H1 (cell line): Measurements from ENCODE around the gene ZBTB38. TPM values are rescaled to one million over a fixed set of nuclear protein-coding genes. Genes with fewer than 3 reads are reported as not detected.

Experiments
- CTCF ChIA-PET: fragments of 300-600 bp; sonication (Branson Sonifier 250); formaldehyde crosslinking; loops from one replicate; lab custom pipeline; 2021; ENCODE audit not compliant: partially characterized antibody; lab: Charles Lee
- POLR2A ChIA-PET: fragments of 300-600 bp; sonication (Branson Sonifier 250); formaldehyde crosslinking; loops from one replicate; lab custom pipeline; 2021; ENCODE audit warnings: inconsistent platforms; ENCODE audit not compliant: partially characterized antibody; lab: Charles Lee
- DNase-seq, 2 experiments: peaks; one replicate each; pipeline versions ENCODE4 v3.0.0 to v3.0.0-alpha.2; 2010 to 2022; ENCODE audit warnings: low spot score in 2 of 2, low read depth in 1 of 2, mixed read lengths in 1 of 2
- FAIRE-seq: peaks from 2 replicates; lab custom pipeline; 2011; peaks lifted over from hg19 to GRCh38; lab: Jason Lieb, UNC
- H2AFZ ChIP-seq: 2 replicates; pipeline ENCODE4 v1.8.1; 2012; ENCODE audit warnings: low read length, inconsistent platforms
- H2AK5ac ChIP-seq: 2 replicates; pipeline ENCODE4 v1.6.1; 2013; ENCODE audit warnings: low read depth, low read length
- H2BK120ac ChIP-seq: replicated peaks from 2 replicates; pipeline ENCODE3; 2013; ENCODE audit warnings: low read depth, low read length, inconsistent platforms
- H2BK12ac ChIP-seq: 2 replicates; pipeline ENCODE4 v1.6.1; 2013; ENCODE audit warnings: low read depth, low read length
- H2BK15ac ChIP-seq: 2 replicates; pipeline ENCODE4 v1.6.1; 2013; ENCODE audit warnings: low read length
- H2BK20ac ChIP-seq: 2 replicates; pipeline ENCODE4 v1.6.1; 2013; ENCODE audit warnings: low read length
- H2BK5ac ChIP-seq: 2 replicates; pipeline ENCODE4 v1.6.1; 2013; ENCODE audit warnings: low read depth, low read length
- H3K14ac ChIP-seq: 2 replicates; pipeline ENCODE4 v1.6.1; 2013; ENCODE audit warnings: inconsistent platforms; ENCODE audit not compliant: insufficient read length
- H3K18ac ChIP-seq: 2 replicates; pipeline ENCODE4 v1.6.1; 2013; ENCODE audit warnings: low read length; ENCODE audit errors: extremely low read depth
- H3K23ac ChIP-seq: 2 replicates; pipeline ENCODE4 v1.6.1; 2013; ENCODE audit warnings: inconsistent platforms; ENCODE audit not compliant: insufficient read length
- H3K23me2 ChIP-seq: 2 replicates; pipeline ENCODE4 v1.6.1; 2013; ENCODE audit warnings: low read depth, low read length
- H3K27ac ChIP-seq: 2 replicates; pipeline ENCODE4 v1.6.1; 2011; ENCODE audit warnings: low read depth, low read length, inconsistent platforms
- H3K27me3 ChIP-seq, 4 experiments: replicated peaks in 1 of 4; 1 replicate in 1 of 4; 2 replicates in 3 of 4; pipeline versions ENCODE4 v1.6.1 to v1.8.1; 2011 to 2013; ENCODE audit warnings: low read length in 3 of 4, mild to moderate bottlenecking in 3 of 4, inconsistent platforms in 2 of 4, mixed read lengths in 2 of 4, moderate library complexity in 1 of 4; ENCODE audit not compliant: control insufficient read depth in 3 of 4, insufficient read depth in 3 of 4; ENCODE audit errors: extremely low read depth in 1 of 4
- H3K36me3 ChIP-seq, 4 experiments: 2 replicates each; pipeline versions ENCODE4 v1.6.1 to v1.8.1; 2011 to 2013; ENCODE audit warnings: mild to moderate bottlenecking in 4 of 4, low read length in 3 of 4, moderate library complexity in 2 of 4, control low read depth in 1 of 4, inconsistent platforms in 1 of 4; ENCODE audit not compliant: insufficient read depth in 4 of 4, control insufficient read depth in 2 of 4
- H3K4ac ChIP-seq: replicated peaks from 2 replicates; pipeline ENCODE3; 2013; ENCODE audit warnings: low read length, low read depth, mixed read lengths, inconsistent platforms; ENCODE audit not compliant: insufficient read length
- H3K4me1 ChIP-seq, 4 experiments: replicated peaks in 1 of 4; 1 replicate in 1 of 4; 2 replicates in 3 of 4; pipeline versions ENCODE4 v1.6.1 to v1.8.1; 2011 to 2013; ENCODE audit warnings: low read length in 3 of 4, inconsistent platforms in 2 of 4, mixed read lengths in 1 of 4; ENCODE audit not compliant: insufficient read depth in 4 of 4, control insufficient read depth in 3 of 4
- H3K4me2 ChIP-seq, 2 experiments: 2 replicates each; pipeline versions ENCODE4 v1.6.1 to v1.8.1; 2011 to 2013; ENCODE audit warnings: low read depth in 2 of 2, low read length in 2 of 2, control low read depth in 1 of 2, inconsistent platforms in 1 of 2, mild to moderate bottlenecking in 1 of 2; ENCODE audit not compliant: insufficient read depth in 1 of 2
- H3K4me3 ChIP-seq, 4 experiments: fragments of 200-600, 300-600 bp in 1 of 4; sonication (generic), shearing (Covaris generic), sonication (Bioruptor Twin) in 1 of 4; 2 replicates each; pipeline versions ENCODE4 v1.5.1 to v1.8.1; 2011 to 2016; ENCODE audit warnings: low read length in 4 of 4, low read depth in 3 of 4, control low read depth in 2 of 4, inconsistent platforms in 2 of 4, mild to moderate bottlenecking in 2 of 4, mixed read lengths in 1 of 4, moderate library complexity in 1 of 4; ENCODE audit not compliant: insufficient read depth in 2 of 4; ENCODE audit errors: extremely low read depth in 1 of 4
- H3K56ac ChIP-seq: replicated peaks from 2 replicates; pipeline ENCODE3; 2013; ENCODE audit warnings: low read depth, mild to moderate bottlenecking, mixed read lengths, low read length, inconsistent platforms; ENCODE audit not compliant: insufficient read length
- H3K79me1 ChIP-seq: 2 replicates; pipeline ENCODE4 v1.6.1; 2013; ENCODE audit warnings: low read depth, low read length, control low read depth
- H3K79me2 ChIP-seq, 2 experiments: 2 replicates each; pipeline versions ENCODE4 v1.6.1 to v1.8.1; 2012 to 2013; ENCODE audit warnings: low read length in 2 of 2, mild to moderate bottlenecking in 2 of 2, inconsistent platforms in 1 of 2; ENCODE audit not compliant: insufficient read depth in 2 of 2, control insufficient read depth in 1 of 2
- H3K9ac ChIP-seq, 4 experiments: replicated peaks in 1 of 4; 1 replicate in 1 of 4; 2 replicates in 3 of 4; pipeline versions ENCODE4 v1.6.1 to v1.8.1; 2011 to 2013; ENCODE audit warnings: low read depth in 3 of 4, low read length in 3 of 4, control low read depth in 2 of 4, mild to moderate bottlenecking in 2 of 4, moderate library complexity in 2 of 4, inconsistent platforms in 1 of 4; ENCODE audit errors: extremely low read depth in 1 of 4
- H3K9me3 ChIP-seq, 2 experiments: 2 replicates each; pipeline versions ENCODE4 v1.6.1 to v1.8.1; 2012 to 2013; ENCODE audit warnings: mild to moderate bottlenecking in 2 of 2, moderate library complexity in 2 of 2, control low read depth in 1 of 2, inconsistent platforms in 1 of 2, low read depth in 1 of 2, low read length in 1 of 2, mixed read lengths in 1 of 2; ENCODE audit not compliant: insufficient read depth in 2 of 2
- H4K20me1 ChIP-seq, 2 experiments: replicated peaks in 1 of 2; 2 replicates each; pipeline versions ENCODE3 to v1.8.1; 2011 to 2013; ENCODE audit warnings: inconsistent platforms in 2 of 2, low read length in 2 of 2, mild to moderate bottlenecking in 1 of 2; ENCODE audit not compliant: insufficient read depth in 2 of 2, control insufficient read depth in 1 of 2
- H4K5ac ChIP-seq: 2 replicates; pipeline ENCODE4 v1.6.1; 2013; ENCODE audit warnings: low read length, low read depth, mixed read lengths, inconsistent platforms; ENCODE audit not compliant: insufficient read length
- H4K8ac ChIP-seq: 2 replicates; pipeline ENCODE4 v1.8.0; 2013; ENCODE audit warnings: mild to moderate bottlenecking, moderate library complexity, low read length, inconsistent platforms; ENCODE audit not compliant: insufficient read depth; ENCODE audit errors: extremely low read depth
- H4K91ac ChIP-seq: replicated peaks from 2 replicates; pipeline ENCODE3; 2013; ENCODE audit warnings: low read length, mixed read lengths, inconsistent platforms; ENCODE audit not compliant: insufficient read length
- CBX5 ChIP-seq: fragments of 300-800, 300-1000 bp; sonication (generic); IDR thresholded peaks from 2 replicates; pipeline ENCODE4 v1.7.1; 2016; ENCODE audit warnings: antibody characterized with exemption, low read length, low read depth
- CREB1 ChIP-seq: IDR thresholded peaks from 2 replicates; pipeline ENCODE4 v1.6.1; 2012; ENCODE audit warnings: inconsistent platforms
- CTBP2 ChIP-seq: IDR thresholded peaks from 2 replicates; pipeline ENCODE4 v1.7.0; 2011; ENCODE audit warnings: borderline replicate concordance, mild to moderate bottlenecking, moderate library complexity, mixed read lengths, low read length; ENCODE audit not compliant: insufficient read depth, insufficient read length
- FOSL1 ChIP-seq: IDR thresholded peaks from 2 replicates; pipeline ENCODE4 v1.6.1; 2011; ENCODE audit warnings: mild to moderate bottlenecking, low read depth, low read length, moderate library complexity; ENCODE audit not compliant: insufficient read depth
- GTF2F1 ChIP-seq: IDR thresholded peaks from 2 replicates; pipeline ENCODE4 v1.6.1; 2012; ENCODE audit warnings: low read depth, low read length, improper control_type of control experiment, borderline replicate concordance
- HDAC2 ChIP-seq, 2 experiments: fragments of 300-600 bp in 1 of 2; sonication (generic) in 1 of 2; IDR thresholded peaks; 2 replicates each; pipeline ENCODE4 v1.6.1; 2011 to 2012; ENCODE audit warnings: low read depth in 2 of 2, low read length in 2 of 2, mild to moderate bottlenecking in 2 of 2, moderate library complexity in 2 of 2, borderline replicate concordance in 1 of 2, inconsistent platforms in 1 of 2
- JUN ChIP-seq: IDR thresholded peaks from 2 replicates; pipeline ENCODE4 v1.6.1; 2011; ENCODE audit warnings: low read depth, mild to moderate bottlenecking, improper control_type of control experiment, low read length
- SIRT6 ChIP-seq: IDR thresholded peaks from one replicate; pipeline ENCODE4 v1.7.1; 2012; ENCODE audit warnings: low read length, inconsistent platforms
- SP4 ChIP-seq: IDR thresholded peaks from 2 replicates; pipeline ENCODE4 v1.6.1; 2012; ENCODE audit warnings: low read length, inconsistent platforms
- ZNF274 ChIP-seq: IDR thresholded peaks from 2 replicates; pipeline ENCODE4 v1.7.0; 2012; ENCODE audit warnings: low read length, borderline replicate concordance; ENCODE audit errors: extremely low read depth
- WGBS, 2 experiments: shearing (Covaris generic) in 1 of 2; methylation state at CpG; one replicate each; pipeline versions ENCODE4 v1.1.6 to v1.1.7; 2013 to 2015; ENCODE audit warnings: low lambda C conversion rate in 2 of 2, mixed read lengths in 2 of 2, inconsistent platforms in 1 of 2, low coverage in 1 of 2, missing lambda C conversion rate in 1 of 2; ENCODE audit not compliant: insufficient replicate concordance in 2 of 2, insufficient coverage in 1 of 2, insufficient read length in 1 of 2; ENCODE audit errors: extremely low coverage in 1 of 2, missing lambda C conversion rate in 1 of 2; 5-methylcytosine and 5-hydroxymethylcytosine counted together
- polyA plus RNA-seq, 7 experiments: library from polyadenylated mRNA; depleted of rRNA in 3 of 7; stranded (reverse) in 5 of 7; unstranded in 2 of 7; fragments of >200 nt in 5 of 7; fragments of 200-250 nt in 2 of 7; gene quantifications; 1 replicate in 5 of 7; 2 replicates in 1 of 7; 4 replicates in 1 of 7; pipeline versions ENCODE4 v1.2.1 to v1.2.3, GENCODE V29; 2011 to 2013; ENCODE audit warnings: missing spikeins in 2 of 7, mixed read lengths in 2 of 7
- total RNA-seq: library from RNA; stranded (reverse); fragmentation: NEBNext Ultra II Directional; extraction: Animal tissue kit (Norgen Biotek cat#: 25700); gene quantifications from 2 replicates; pipeline ENCODE4 v1.2.1, GENCODE V29; 2021

Gene ZBTB38
- total and polyA plus RNA-seq, 2 of the 8 experiments (the other 6 are each of a cell fraction or from before 2014, with no cell fraction given) = 4.4 to 10.5 TPM

DNA sequence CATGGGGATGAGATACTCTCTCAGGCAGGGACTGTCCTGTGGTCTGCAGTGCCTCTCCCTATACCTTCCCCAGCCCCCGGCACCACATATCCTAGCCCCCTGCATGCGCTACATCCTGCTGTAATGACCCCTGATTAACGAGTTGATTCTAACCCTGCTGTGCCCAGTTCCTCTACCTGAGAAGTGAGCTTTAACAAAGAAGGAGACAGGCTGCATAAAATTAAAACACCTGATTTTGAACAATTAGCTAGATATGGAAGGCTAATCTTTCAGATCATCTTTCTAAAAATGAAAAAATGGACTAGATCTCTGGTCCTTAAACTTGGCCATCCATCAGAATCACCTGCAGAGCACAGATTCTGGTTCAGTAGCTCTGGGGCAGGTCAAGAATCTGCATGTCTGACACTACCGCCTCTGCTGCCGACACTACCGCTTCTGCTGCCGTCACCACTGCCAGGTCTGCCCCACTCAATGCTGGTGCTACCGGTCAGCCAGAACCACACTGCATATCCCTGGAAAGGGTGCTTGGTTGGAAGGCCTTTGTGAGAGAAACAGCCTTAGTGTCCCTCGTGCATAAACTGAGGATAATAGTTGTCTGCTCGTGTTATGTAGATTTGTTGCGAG, 33.6 kb upstream of the ZBTB38 start:
- no peak overlapping the region for H3K27ac ChIP-seq
- peaks cover 0 to 5% (median 3%) of the 10 kb centered on the region in 4 experiments; a peak in 3 of 7 replicates for H3K4me1 ChIP-seq
- no peaks in the 10 kb centered on the region for H3K79me1 ChIP-seq
- H3K23me2 ChIP-seq = no peaks in the 10 kb centered on the region
- H3K14ac ChIP-seq = no peak overlapping the region
- 85% methylated on average over 11 of the region's 11 CpGs; no CpG with 5 or more reads in 1 of the 2 experiments for WGBS, 2 experiments
- H3K36me3 ChIP-seq = no peaks in the 10 kb centered on the region
- H2BK5ac ChIP-seq = no peak overlapping the region
- H3K4ac ChIP-seq = no peak overlapping the region
- H4K20me1 ChIP-seq = no peaks in the 10 kb centered on the region
- no peak for DNase-seq
- H2BK20ac ChIP-seq = 0 out of 2 replicates have a peak overlapping the region, but pooled peaks have one; percentile 76
- no peaks in the 10 kb centered on the region for H3K9me3 ChIP-seq
- no peak overlapping the region for H3K18ac ChIP-seq
- H3K4me3 ChIP-seq = no peak overlapping the region
- H3K79me2 ChIP-seq = no peaks in the 10 kb centered on the region
- peak overlapping the region; percentile 10; the same call in 1 of the 2 replicates for H2AFZ ChIP-seq
- no peak overlapping the region for H2AK5ac ChIP-seq
- no peak overlapping the region for H4K8ac ChIP-seq
- peak overlapping the region; percentile 39 for H4K91ac ChIP-seq
- H3K9ac ChIP-seq = no peak overlapping the region; a peak in 1 of 7 replicates
- TF ChIP-seq CBX5 (no peak), CREB1 (no peak), SP4 (no peak), FOSL1 (no peak), HDAC2 (IDR thresholded peaks at IDR 0.05; ENCODE audit: borderline replicate concordance in 1 of 2, low read depth in 2 of 2, low read length in 2 of 2) (no peak), GTF2F1 (no peak), CTBP2 (no peak), SIRT6 (no peak), JUN (no peak), ZNF274 (no peak)
- H3K27me3 ChIP-seq = no peaks in the 10 kb centered on the region
- no peak overlapping the region; the same call in 1 of the 2 replicates for H2BK12ac ChIP-seq
- CTCF ChIA-PET = interaction anchor here (0.6 to 3.4 kb wide), 10 partner anchors 11 to 227 kb away, joined by 3 to 12 read pairs (median 4); no protein-coding TSS in a partner anchor
- no peak overlapping the region for H3K23ac ChIP-seq
- 0 out of 4 replicates have a peak overlapping the region, but pooled peaks of 1 of the 2 experiments have one; percentile 21 for H3K4me2 ChIP-seq
- no peak for FAIRE-seq
- peak overlapping the region; percentile 26 for H2BK120ac ChIP-seq
- POLR2A ChIA-PET = interaction anchor here (0.5 to 0.9 kb wide), 3 partner anchors 9 to 1139 kb away, joined by 3 to 4 read pairs (median 3); no protein-coding TSS in a partner anchor
- no peak overlapping the region for H2BK15ac ChIP-seq
- no peak overlapping the region for H3K56ac ChIP-seq
- H4K5ac ChIP-seq = no peak overlapping the region
